KMS-11 (cell line): ENCODE data around the gene CA7.

Experiments used
- H2AFZ ChIP-seq: fragments of 200-600 bp; sonication (generic); 2 replicates; pipeline ENCODE4 v1.6.1; 2016; ENCODE audit warnings: antibody characterized with exemption, mixed run types, low read depth
- H3K27ac ChIP-seq: fragments of 200-600 bp; sonication (generic); 2 replicates; pipeline ENCODE4 v1.6.1; 2016; ENCODE audit warnings: mild to moderate bottlenecking, mixed run types
- H3K27me3 ChIP-seq: fragments of 200-600 bp; sonication (generic); 2 replicates; pipeline ENCODE4 v1.6.1; 2017; ENCODE audit warnings: mild to moderate bottlenecking, low read depth, mixed run types, moderate library complexity; ENCODE audit not compliant: insufficient read depth
- H3K36me3 ChIP-seq: fragments of 200-600 bp; sonication (generic); 2 replicates; pipeline ENCODE4 v1.6.1; 2017; ENCODE audit warnings: mild to moderate bottlenecking, mixed run types; ENCODE audit not compliant: insufficient read depth
- H3K4me1 ChIP-seq: fragments of 200-600 bp; sonication (generic); 2 replicates; pipeline ENCODE4 v1.6.1; 2016; ENCODE audit warnings: mild to moderate bottlenecking, low read depth, mixed run types; ENCODE audit not compliant: poor library complexity, severe bottlenecking
- H3K4me2 ChIP-seq: fragments of 200-600 bp; sonication (generic); 2 replicates; pipeline ENCODE4 v1.7.0; 2016; ENCODE audit warnings: mild to moderate bottlenecking, mixed run types
- H3K4me3 ChIP-seq: fragments of 200-600 bp; sonication (generic); IDR thresholded peaks from 2 replicates; pipeline ENCODE4 v1.6.1; 2017; ENCODE audit warnings: low read depth, low read length, mixed read lengths; ENCODE audit not compliant: insufficient read depth
- H3K79me2 ChIP-seq: fragments of 200-600 bp; sonication (generic); 2 replicates; pipeline ENCODE4 v1.6.1; 2016; ENCODE audit warnings: low read depth, mixed run types; ENCODE audit not compliant: insufficient read depth
- H3K9ac ChIP-seq: fragments of 200-600 bp; sonication (generic); 2 replicates; pipeline ENCODE4 v1.6.1; 2016; ENCODE audit warnings: mild to moderate bottlenecking, mixed run types
- H4K20me1 ChIP-seq: fragments of 200-600 bp; sonication (generic); 2 replicates; pipeline ENCODE4 v1.6.1; 2016; ENCODE audit warnings: mild to moderate bottlenecking, mixed run types; ENCODE audit not compliant: insufficient read depth
- CTCF ChIP-seq: fragments of 200-600 bp; sonication (generic); conservative IDR thresholded peaks from 2 replicates; pipeline ENCODE4 v1.6.1; 2017; ENCODE audit warnings: low read depth, mild to moderate bottlenecking, antibody characterized with exemption, low read length, moderate library complexity, mixed read lengths

CA7 gene

GRCh38 chr16:66901626-66902025 lies 57.4 kb downstream of the CA7 start:
- Histone ChIP-seq H3K4me2 (no peak overlapping the region), H3K36me3 (no peaks in the 10 kb centered on the region), H3K79me2 (no peaks in the 10 kb centered on the region), H2AFZ (no peak overlapping the region), H3K27me3 (no peaks in the 10 kb centered on the region), H3K27ac (no peak overlapping the region), H3K4me3 (no peak overlapping the region), H3K9ac (no peak overlapping the region), H4K20me1 (no peaks in the 10 kb centered on the region), H3K4me1 (peaks cover 16% of the 10 kb centered on the region)
- no peak for TF ChIP-seq CTCF

- H3K9ac ChIP-seq, result no peak overlapping the region
- H3K4me3 ChIP-seq, result no peak overlapping the region
- H3K27me3 ChIP-seq, result no peaks in the 10 kb centered on the region; the same call in 1 of the 2 replicates
- no peak overlapping the region for H2AFZ ChIP-seq
- no peaks in the 10 kb centered on the region for H3K79me2 ChIP-seq
- no peaks in the 10 kb centered on the region for H4K20me1 ChIP-seq
- no peak overlapping the region for H3K4me2 ChIP-seq
- peaks cover 16% of the 10 kb centered on the region for H3K4me1 ChIP-seq
- TF ChIP-seq CTCF, result no peak
- no peaks in the 10 kb centered on the region for H3K36me3 ChIP-seq
- no peak overlapping the region for H3K27ac ChIP-seq
Measured at GRCh38 chr16:66902648-66903543, 58.7 kb downstream of the CA7 start.
